CD14-positive monocyte (primary cell): ENCODE measurements around the gene ABHD10. TPM values are rescaled to one million over a fixed set of nuclear protein-coding genes. Genes with fewer than 3 reads are reported as not detected.

ENCODE experiments used
- DNase-seq, 3 donors: peaks; one replicate each; pipeline ENCODE4 v3.0.0-alpha.2; 2011 to 2022
- H2AFZ ChIP-seq: 2 replicates; pipeline ENCODE4 v1.6.0; 2012; ENCODE audit warnings: mild to moderate bottlenecking, low read depth, low read length, inconsistent platforms; ENCODE audit not compliant: insufficient read depth, poor library complexity, severe bottlenecking
- H3K27ac ChIP-seq, 2 donors: 1 replicate in 1 of 2; 2 replicates in 1 of 2; pipeline ENCODE4 v1.5.1; 2012 to 2013; ENCODE audit warnings: low read length in 2 of 2, control low read depth in 1 of 2, inconsistent platforms in 1 of 2, low read depth in 1 of 2, mild to moderate bottlenecking in 1 of 2
- H3K27me3 ChIP-seq, 2 donors: one replicate each; pipeline versions ENCODE4 v1.6.0 to v1.6.1; 2011 to 2013; ENCODE audit warnings: low read length in 2 of 2; ENCODE audit not compliant: control insufficient read depth in 2 of 2, insufficient read depth in 2 of 2
- H3K36me3 ChIP-seq, 2 donors: replicated peaks in 1 of 2; 1 replicate in 1 of 2; 2 replicates in 1 of 2; pipeline versions ENCODE4 v1.5.1 to v1.6.1; 2012 to 2013; ENCODE audit warnings: low read length in 2 of 2, control low read depth in 1 of 2, inconsistent platforms in 1 of 2, mild to moderate bottlenecking in 1 of 2; ENCODE audit not compliant: insufficient read depth in 2 of 2, control insufficient read depth in 1 of 2
- H3K4me1 ChIP-seq, 2 donors: 1 replicate in 1 of 2; 2 replicates in 1 of 2; pipeline versions ENCODE4 v1.5.1 to v1.6.1; 2012 to 2013; ENCODE audit warnings: low read length in 2 of 2, control low read depth in 1 of 2, inconsistent platforms in 1 of 2, mild to moderate bottlenecking in 1 of 2, moderate library complexity in 1 of 2; ENCODE audit not compliant: insufficient read depth in 2 of 2, control insufficient read depth in 1 of 2
- H3K4me2 ChIP-seq: replicated peaks from 2 replicates; pipeline ENCODE3; 2012; ENCODE audit warnings: low read length, moderate library complexity, mild to moderate bottlenecking; ENCODE audit not compliant: poor library complexity, severe bottlenecking; ENCODE audit errors: extremely low read depth
- H3K4me3 ChIP-seq, 3 experiments: fragments of 200-600 bp in 1 of 3; sonication (generic) in 1 of 3; replicated peaks in 1 of 3; 1 replicate in 2 of 3; 2 replicates in 1 of 3; pipeline ENCODE4 v1.5.1; 2011 to 2013; ENCODE audit warnings: low read length in 3 of 3, mild to moderate bottlenecking in 3 of 3, control low read depth in 2 of 3, low read depth in 2 of 3, inconsistent platforms in 1 of 3, moderate library complexity in 1 of 3
- H3K79me2 ChIP-seq: 2 replicates; pipeline ENCODE4 v1.6.0; 2012; ENCODE audit warnings: mild to moderate bottlenecking, control low read depth, inconsistent platforms, low read length, moderate library complexity; ENCODE audit not compliant: insufficient read depth
- H3K9ac ChIP-seq: 2 replicates; pipeline ENCODE4 v1.6.0; 2017; ENCODE audit warnings: low read length, mild to moderate bottlenecking; ENCODE audit not compliant: insufficient read depth, poor library complexity, severe bottlenecking
- H3K9me3 ChIP-seq, 2 donors: replicated peaks in 1 of 2; 1 replicate in 1 of 2; 2 replicates in 1 of 2; pipeline versions ENCODE4 v1.5.1 to v1.6.1; 2012 to 2013; ENCODE audit warnings: low read length in 2 of 2, control low read depth in 1 of 2; ENCODE audit not compliant: control insufficient read depth in 1 of 2, insufficient read depth in 1 of 2
- H4K20me1 ChIP-seq: 2 replicates; pipeline ENCODE4 v1.6.0; 2012; ENCODE audit warnings: mild to moderate bottlenecking, low read length, control low read depth, moderate library complexity; ENCODE audit not compliant: insufficient read depth
- H3K27ac Mint-ChIP-seq, 7 donors: one replicate each; pipeline ENCODE4 v1.8.0; 2020; ENCODE audit warnings: mild to moderate bottlenecking in 7 of 7, mixed read lengths in 7 of 7, moderate library complexity in 6 of 7, inconsistent platforms in 2 of 7
- H3K27me3 Mint-ChIP-seq, 3 donors: one replicate each; pipeline ENCODE4 v1.8.0; 2021 to 2022; ENCODE audit warnings: low read depth in 3 of 3, mild to moderate bottlenecking in 3 of 3, mixed read lengths in 3 of 3, moderate library complexity in 3 of 3, inconsistent platforms in 1 of 3
- H3K36me3 Mint-ChIP-seq, 2 donors: one replicate each; pipeline ENCODE4 v1.8.0; 2020; ENCODE audit warnings: mixed read lengths in 2 of 2, inconsistent platforms in 1 of 2, mild to moderate bottlenecking in 1 of 2
- H3K4me1 Mint-ChIP-seq: one replicate; pipeline ENCODE4 v1.8.0; 2020; ENCODE audit warnings: mild to moderate bottlenecking, mixed read lengths
- H3K4me3 Mint-ChIP-seq, 2 donors: one replicate each; pipeline ENCODE4 v1.8.0; 2020; ENCODE audit warnings: mild to moderate bottlenecking in 2 of 2, mixed read lengths in 2 of 2, moderate library complexity in 1 of 2
- H3K9me3 Mint-ChIP-seq, 7 donors: one replicate each; pipeline ENCODE4 v1.8.0; 2020 to 2022; ENCODE audit warnings: mixed read lengths in 7 of 7, mild to moderate bottlenecking in 6 of 7, moderate library complexity in 6 of 7, inconsistent platforms in 2 of 7
- WGBS: methylation state at CpG from one replicate; pipeline ENCODE4 v1.1.5; 2013; ENCODE audit warnings: missing lambda C conversion rate; ENCODE audit not compliant: insufficient coverage; 5-methylcytosine and 5-hydroxymethylcytosine counted together
- intact Hi-C, 2 donors: fragments of 100-400 bp; cut with micrococcal nuclease; formaldehyde crosslinking; loops; one replicate each; pipeline versions ENCODE4 v1.15.0 to v1.15.1; 2023
- polyA plus RNA-seq, 3 donors: library from polyadenylated mRNA; depleted of rRNA in 1 of 3; unstranded in 2 of 3; stranded (reverse) in 1 of 3; fragments of 300-500 nt in 2 of 3; fragments of >200 nt in 1 of 3; fragmentation: Illumina TruSeq in 2 of 3; gene quantifications; 1 replicate in 2 of 3; 2 replicates in 1 of 3; pipeline ENCODE4 v1.2.3, GENCODE V29; 2012 to 2021
- TF ChIP-seq, protein P1 (sequence below): fragments of 200-600 bp; IDR thresholded peaks from one replicate; pipeline ENCODE4 v1.8.0; 2022; ENCODE audit warnings: antibody characterized with exemption, mild to moderate bottlenecking

Gene ABHD10
- polyA plus RNA-seq, 3 donors = 15.2 to 22.3 (median 17.0) TPM

GRCh38 chr3:112004187-112004586, 25.4 kb downstream of the ABHD10 start:
- no peak overlapping the region for H3K4me3 ChIP-seq
- peaks cover 16 to 20% of the 10 kb centered on the region in 2 donors for H3K27me3 ChIP-seq
- H3K4me2 ChIP-seq = no peak overlapping the region
- peaks cover 5% of the 10 kb centered on the region in 2 donors for H3K4me1 ChIP-seq
- H3K9me3 Mint-ChIP-seq = peaks cover 0 to 3% (median 0%) of the 10 kb centered on the region in 7 donors
- H4K20me1 ChIP-seq = no peaks in the 10 kb centered on the region
- peaks cover 12% of the 10 kb centered on the region for H3K4me1 Mint-ChIP-seq
- peaks cover 0 to 5% of the 10 kb centered on the region in 2 donors for H3K9me3 ChIP-seq
- H3K27ac ChIP-seq = no peak overlapping the region
- peaks cover 18 to 42% (median 23%) of the 10 kb centered on the region in 3 donors for H3K27me3 Mint-ChIP-seq
- no peak overlapping the region for H3K9ac ChIP-seq
- no peak overlapping the region for H3K4me3 Mint-ChIP-seq
- no peak for DNase-seq
- no peaks in the 10 kb centered on the region for H3K36me3 ChIP-seq
- 80% methylated on average over 1 of the region's 2 CpGs for WGBS
- no peak overlapping the region for H2AFZ ChIP-seq
- H3K79me2 ChIP-seq = no peaks in the 10 kb centered on the region
- H3K27ac Mint-ChIP-seq = no peak overlapping the region
- no peaks in the 10 kb centered on the region for H3K36me3 Mint-ChIP-seq
- intact Hi-C loops = no loop called here
- TF ChIP-seq, protein P1, sequence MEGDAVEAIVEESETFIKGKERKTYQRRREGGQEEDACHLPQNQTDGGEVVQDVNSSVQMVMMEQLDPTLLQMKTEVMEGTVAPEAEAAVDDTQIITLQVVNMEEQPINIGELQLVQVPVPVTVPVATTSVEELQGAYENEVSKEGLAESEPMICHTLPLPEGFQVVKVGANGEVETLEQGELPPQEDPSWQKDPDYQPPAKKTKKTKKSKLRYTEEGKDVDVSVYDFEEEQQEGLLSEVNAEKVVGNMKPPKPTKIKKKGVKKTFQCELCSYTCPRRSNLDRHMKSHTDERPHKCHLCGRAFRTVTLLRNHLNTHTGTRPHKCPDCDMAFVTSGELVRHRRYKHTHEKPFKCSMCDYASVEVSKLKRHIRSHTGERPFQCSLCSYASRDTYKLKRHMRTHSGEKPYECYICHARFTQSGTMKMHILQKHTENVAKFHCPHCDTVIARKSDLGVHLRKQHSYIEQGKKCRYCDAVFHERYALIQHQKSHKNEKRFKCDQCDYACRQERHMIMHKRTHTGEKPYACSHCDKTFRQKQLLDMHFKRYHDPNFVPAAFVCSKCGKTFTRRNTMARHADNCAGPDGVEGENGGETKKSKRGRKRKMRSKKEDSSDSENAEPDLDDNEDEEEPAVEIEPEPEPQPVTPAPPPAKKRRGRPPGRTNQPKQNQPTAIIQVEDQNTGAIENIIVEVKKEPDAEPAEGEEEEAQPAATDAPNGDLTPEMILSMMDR = no peak

- H3K27ac Mint-ChIP-seq = no peak overlapping the region
- H3K36me3 Mint-ChIP-seq = no peaks in the 10 kb centered on the region
- intact Hi-C loops = no loop called here
- Histone ChIP-seq H3K4me1 (peaks cover under 1% of the 10 kb centered on the region in 2 donors), H3K9ac (no peak overlapping the region), H3K9me3 (peaks cover 0 to 2% of the 10 kb centered on the region in 2 donors), H3K27ac (no peak overlapping the region), H4K20me1 (no peaks in the 10 kb centered on the region), H2AFZ (no peak overlapping the region), H3K4me3 (no peak overlapping the region), H3K36me3 (no peaks in the 10 kb centered on the region), H3K79me2 (no peaks in the 10 kb centered on the region), H3K27me3 (peaks cover 13 to 15% of the 10 kb centered on the region in 2 donors), H3K4me2 (no peak overlapping the region)
- TF ChIP-seq, protein P1 = no peak
- no peak for DNase-seq
- H3K4me1 Mint-ChIP-seq = peaks cover 7% of the 10 kb centered on the region
- 93% methylated on average over 2 of the region's 2 CpGs for WGBS
- H3K27me3 Mint-ChIP-seq = peaks cover 15 to 37% (median 18%) of the 10 kb centered on the region in 3 donors
- peaks cover 0 to 5% (median 0%) of the 10 kb centered on the region in 7 donors for H3K9me3 Mint-ChIP-seq
- no peak overlapping the region for H3K4me3 Mint-ChIP-seq
Observed at GRCh38 chr3:112004669-112005068, 25.8 kb downstream of the ABHD10 start.
